DOHH2 (cell line): ENCODE data around the gene TRIP10.

Experiments used
- EZH2phosphoT487 ChIP-seq: fragments of 200-600 bp; sonication (generic); IDR thresholded peaks from 2 replicates; pipeline ENCODE4 v1.6.1; 2017; ENCODE audit warnings: borderline replicate concordance, mild to moderate bottlenecking, antibody characterized with exemption, low read length, moderate library complexity, mixed read lengths
- TF ChIP-seq, protein P1 (sequence below): fragments of 200-600 bp; sonication (generic); IDR thresholded peaks from one replicate; pipeline ENCODE4 v1.5.1; 2014; ENCODE audit warnings: antibody characterized with exemption, mild to moderate bottlenecking, low read depth, low read length; ENCODE audit not compliant: poor library complexity, severe bottlenecking

- TF ChIP-seq, protein P1, sequence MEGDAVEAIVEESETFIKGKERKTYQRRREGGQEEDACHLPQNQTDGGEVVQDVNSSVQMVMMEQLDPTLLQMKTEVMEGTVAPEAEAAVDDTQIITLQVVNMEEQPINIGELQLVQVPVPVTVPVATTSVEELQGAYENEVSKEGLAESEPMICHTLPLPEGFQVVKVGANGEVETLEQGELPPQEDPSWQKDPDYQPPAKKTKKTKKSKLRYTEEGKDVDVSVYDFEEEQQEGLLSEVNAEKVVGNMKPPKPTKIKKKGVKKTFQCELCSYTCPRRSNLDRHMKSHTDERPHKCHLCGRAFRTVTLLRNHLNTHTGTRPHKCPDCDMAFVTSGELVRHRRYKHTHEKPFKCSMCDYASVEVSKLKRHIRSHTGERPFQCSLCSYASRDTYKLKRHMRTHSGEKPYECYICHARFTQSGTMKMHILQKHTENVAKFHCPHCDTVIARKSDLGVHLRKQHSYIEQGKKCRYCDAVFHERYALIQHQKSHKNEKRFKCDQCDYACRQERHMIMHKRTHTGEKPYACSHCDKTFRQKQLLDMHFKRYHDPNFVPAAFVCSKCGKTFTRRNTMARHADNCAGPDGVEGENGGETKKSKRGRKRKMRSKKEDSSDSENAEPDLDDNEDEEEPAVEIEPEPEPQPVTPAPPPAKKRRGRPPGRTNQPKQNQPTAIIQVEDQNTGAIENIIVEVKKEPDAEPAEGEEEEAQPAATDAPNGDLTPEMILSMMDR, result no peak
- TF ChIP-seq EZH2phosphoT487, result no peak
These were observed 38.7 kb upstream of the TRIP10 start for GRCh38 chr19:6700586-6701316.
